Activated CD4-positive, alpha-beta T cell treated with anti-CD3 and anti-CD28 coated beads, Interleukin-2, amount 50 U/mL, for 48 hours (primary cell): ENCODE data around the gene BRD3.

Experiments used
- DNase-seq, 2 experiments: peaks; one replicate each; pipeline ENCODE4 v3.0.0-alpha.2; 2020

Gene BRD3

DNA sequence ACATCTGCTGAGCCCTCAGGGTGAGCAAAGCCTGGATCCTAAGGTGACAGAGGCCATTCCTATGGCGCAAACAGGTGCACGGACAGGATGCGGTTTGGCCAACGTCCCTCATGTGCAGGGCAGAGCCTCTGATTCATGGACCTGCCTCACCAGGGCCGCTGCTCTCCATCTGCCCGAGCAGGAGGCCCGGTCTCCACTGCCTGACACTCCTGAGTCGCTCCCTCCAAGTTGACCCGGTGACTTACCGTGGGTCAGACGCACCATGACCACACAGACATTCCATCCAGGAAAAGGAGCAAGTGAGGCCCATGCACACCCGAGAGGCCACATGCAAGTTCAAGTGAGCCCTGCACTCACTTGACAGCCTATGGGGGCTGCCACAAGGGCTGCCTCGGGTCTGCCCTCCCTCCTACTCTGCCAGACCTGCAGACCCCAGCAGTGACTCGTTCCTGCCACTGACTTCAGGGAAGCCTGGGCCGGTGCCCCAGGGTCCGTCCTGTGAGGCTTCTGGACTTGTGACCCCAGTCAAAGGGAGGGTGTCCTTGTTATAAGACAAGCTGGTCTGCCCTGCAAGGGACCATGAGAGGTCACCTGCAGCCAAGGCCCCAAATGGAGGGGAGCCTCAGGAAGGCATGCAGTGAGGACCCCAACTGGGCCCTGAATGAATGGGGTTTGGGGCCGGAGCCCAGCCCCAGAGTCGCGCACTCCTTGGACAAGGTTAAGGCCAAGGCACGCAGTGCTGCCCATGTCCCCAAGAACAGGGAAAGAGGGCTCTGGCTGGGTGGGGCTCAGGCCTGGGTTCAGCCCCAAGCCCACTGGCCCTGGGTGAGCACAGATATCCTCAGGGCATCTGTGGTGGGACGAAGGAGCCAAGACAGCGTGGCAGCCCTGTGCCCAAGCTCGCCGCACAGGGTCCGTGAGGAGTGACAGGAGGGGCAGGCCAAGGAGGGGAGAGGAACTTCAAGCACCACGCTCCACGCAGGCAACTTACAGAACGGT is 32.5 kb downstream of the BRD3 start:
- no peak for DNase-seq

DNA sequence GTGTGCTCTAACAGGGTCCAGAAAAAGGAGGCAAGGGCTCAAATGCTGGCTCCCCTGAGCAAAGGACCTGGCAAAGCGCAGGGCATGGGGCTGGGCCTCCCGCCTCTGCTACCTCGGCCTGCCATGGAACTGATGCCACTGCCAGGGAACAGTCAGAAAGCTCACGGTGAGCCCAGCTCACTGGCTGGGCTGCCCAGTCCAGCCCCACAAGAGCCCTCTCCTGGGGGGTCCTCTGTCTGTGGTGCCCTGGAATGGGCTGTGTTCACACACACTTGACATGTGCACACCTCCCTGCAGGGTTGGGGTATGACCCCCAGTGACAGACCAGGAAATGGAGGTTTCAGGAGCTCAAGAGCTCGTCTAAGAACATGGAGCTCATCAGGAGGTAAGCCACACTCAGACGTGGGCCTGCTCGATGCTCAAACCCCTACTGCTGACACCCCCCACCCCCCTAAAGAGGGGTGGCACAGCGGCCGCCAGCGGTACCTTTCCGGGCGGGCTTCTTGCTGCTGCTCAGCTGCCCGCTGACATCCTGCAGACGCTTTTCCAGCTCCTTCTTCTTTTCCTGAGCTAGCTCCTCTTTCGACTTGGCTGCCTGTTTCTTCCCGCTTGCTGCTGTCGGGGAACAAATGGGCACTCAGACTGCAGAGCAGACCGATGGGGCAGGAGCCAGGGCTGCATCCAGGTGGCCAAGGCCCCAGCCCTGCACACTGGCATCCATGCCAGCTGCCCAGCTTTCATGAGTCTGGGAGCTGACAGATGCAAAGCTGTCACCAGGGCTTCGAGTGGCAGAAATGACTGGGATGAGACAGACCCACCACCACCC is 33.4 kb downstream of the BRD3 start:
- DNase-seq, result no peak

DNA sequence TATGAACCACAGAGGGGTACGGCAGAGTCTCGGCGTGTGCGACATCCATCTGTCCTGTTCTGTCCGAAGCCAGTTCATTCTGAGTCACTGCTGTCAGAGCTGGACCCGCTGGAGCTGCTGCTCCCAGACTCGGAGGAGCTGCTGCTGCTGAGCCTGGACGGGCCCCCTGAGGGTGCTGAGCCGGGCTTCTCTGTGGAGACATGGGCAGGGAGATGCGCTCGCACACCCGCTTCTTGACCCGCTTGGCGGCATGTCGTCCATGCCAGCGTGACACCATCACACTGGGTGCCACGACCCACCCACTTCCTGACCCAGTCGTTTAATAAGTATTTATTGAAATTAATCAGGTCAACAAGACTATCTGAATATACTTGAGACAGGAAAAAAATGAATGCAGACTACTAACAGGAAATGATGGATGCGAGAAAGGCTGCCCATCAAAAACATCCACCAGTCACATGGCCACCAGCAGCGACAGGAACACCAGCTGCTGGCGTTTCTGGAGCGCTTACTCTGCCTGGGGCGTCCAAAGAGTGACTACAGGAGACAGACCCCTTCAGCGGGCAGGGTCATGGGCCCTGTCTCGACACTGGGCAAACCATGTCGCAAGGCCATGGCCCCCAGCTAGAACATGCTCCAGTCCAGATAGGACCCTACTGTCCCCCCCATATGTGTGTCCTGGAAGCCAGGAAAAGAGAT is 34.2 kb downstream of the BRD3 start:
- no peak for DNase-seq

DNA sequence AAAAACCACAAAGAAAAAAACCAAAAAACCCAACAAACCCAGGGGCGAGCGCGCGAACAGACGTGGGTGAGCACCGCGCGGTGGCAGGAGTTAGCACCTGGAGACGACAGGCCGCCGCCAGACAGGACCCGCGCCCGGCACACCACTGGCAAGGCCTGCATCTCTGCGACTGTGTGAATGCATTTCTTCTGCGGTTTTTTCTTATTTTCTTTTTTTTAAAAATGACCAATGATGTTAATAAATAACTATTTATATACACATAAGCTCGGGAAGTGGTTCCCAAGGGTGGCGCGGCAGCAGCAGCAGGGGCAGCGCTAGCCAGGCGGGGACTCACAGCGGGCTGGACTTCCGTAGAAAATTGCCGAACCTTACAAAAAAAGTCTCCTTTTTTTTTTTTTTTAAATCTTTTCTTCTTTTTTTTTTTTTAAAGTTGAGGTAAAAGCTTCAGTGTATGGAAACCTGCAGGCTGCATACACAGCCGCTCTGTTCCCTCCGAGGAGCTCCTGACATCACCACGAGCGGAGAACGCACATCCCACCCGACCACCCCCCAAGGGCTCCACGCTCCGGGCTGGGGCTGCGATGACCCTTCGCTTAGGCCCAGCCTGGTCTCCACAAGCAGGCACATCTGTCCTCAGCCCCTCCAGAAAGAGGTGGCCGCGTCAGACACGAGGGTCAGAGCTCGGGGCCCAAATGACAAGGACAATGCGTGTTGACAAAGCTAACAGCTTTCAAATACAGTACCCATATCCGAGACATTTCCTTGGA is 35.2 kb downstream of the BRD3 start:
- no peak for DNase-seq

DNA sequence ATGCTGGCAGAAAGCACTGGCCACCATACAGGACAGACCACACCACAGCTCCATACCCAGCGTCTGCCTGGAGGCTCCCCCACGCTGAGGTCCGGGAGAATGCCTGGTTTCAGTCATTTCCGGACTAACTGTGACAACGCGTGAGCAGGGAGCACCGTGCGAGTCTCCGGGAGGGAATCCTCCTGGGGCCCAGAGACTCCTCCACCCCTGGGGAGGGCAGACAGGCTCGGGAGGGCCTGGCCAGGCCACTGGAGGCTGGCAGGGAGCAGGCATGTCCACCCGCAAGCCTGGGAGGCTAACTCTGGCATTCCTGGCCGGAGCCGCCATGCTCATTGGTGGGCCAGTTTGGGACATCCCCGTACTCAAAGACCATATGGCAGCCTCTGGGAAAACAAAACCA is 36.0 kb downstream of the BRD3 start:
- DNase-seq, result no peak

DNA sequence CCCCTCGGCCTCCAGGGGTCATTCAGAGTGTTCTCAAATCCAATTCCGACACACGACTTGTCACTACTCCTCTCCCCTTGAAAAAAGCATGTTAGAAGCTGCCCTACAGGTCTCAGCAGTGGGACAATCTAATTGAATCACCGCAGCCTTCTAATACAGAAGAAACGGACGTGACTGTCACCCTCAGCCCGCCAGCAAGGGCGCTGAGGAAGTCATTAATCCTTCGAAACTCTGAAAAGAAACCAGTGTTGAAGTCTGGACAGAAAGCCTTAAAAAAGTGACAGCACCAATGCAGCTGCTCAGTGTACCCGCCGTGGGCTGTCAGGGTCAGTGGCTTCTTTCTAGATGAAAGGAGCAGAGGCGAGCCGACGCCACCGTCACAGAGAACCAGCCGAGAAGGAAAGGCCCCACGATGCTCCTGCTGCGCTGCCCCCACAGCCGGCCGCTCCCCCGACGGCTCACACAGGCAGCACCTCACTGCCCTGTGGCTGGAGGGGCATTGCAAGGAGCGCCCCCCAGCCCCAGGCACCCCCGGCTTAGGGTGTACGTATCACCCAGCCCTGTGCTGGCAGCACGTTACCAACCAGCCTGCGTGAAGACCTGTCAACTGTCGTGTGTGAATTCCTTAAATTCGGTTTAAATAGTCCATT is 36.9 kb downstream of the BRD3 start:
- no peak for DNase-seq

DNA sequence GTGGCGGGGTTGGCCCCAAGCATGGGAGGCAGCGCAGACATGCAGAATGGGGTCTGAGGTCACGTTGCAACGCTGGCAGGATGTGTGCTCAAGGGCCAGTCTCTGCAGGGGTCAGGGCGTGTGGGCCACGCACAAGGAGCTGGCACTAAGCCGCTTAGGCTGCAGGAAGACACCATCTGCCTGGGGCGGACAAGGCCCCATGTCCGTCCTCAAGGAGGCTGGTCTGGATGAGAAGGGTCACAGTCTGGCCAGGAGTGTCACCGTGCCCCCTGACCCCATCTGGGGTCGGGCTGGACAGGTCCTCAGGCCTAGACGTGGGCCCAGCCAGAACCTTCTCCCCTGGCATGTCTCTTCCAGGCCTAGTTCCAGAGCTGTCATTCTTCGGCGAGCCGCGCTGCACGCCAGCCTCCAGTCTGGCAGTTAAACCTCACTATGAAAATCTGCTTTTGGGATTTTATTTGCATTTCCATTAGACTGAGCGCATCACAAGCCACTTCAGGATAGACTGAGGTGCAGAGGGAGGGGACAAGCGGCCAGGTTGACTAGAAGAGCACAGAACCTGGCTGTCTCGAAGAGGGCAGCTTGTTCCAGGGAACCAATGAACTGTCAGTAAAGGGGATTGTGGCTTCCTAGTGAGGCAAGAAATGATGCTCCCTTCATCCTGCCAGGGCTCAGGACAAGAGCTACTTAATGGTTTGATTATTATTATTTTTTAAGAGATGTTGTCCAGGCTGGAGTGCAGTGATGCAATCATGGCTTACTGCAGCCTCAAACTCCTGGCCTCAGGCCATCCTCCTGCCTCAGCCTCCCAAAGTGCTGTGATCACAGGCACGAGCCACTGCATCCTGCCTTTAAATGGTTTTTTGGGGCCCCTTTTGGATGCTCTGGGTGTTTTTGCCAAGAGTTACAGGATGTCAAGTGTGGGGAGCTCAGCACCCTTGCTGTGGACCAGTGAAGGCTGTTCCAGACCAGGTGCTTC is 38.3 kb downstream of the BRD3 start:
- no peak for DNase-seq

DNA sequence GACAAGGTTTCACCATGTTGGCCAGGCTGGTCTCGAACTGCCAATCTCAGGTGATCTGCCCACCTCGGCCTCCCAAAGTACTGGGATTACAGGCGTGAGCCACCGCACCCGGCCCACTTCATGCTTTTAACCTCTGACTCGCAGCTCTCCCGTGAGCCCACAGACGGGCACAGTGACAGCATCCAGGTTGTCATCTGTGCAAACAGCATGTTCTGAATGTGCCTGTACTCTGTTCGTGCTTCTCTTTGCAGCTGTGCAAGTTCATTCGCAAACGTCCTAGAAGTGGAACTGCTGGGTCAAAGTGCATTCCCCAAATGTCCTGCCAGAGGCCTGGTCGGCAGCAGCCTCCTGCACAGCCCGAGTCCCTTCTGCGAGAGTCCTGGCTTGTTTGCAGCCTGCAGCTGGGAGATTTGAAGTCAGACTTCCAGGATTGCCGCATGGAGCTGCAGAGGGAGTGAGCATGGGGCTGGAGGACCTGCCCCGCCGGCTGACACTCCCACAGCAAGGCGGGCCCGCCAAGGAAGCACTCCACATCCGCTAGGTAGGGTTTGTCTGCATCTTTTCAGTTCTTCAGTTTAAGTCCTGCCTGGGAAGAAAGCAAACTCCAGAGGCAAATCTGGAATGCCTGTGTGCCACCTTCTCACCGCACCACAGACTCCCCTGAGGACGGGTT is 39.1 kb downstream of the BRD3 start:
- no peak for DNase-seq

DNA sequence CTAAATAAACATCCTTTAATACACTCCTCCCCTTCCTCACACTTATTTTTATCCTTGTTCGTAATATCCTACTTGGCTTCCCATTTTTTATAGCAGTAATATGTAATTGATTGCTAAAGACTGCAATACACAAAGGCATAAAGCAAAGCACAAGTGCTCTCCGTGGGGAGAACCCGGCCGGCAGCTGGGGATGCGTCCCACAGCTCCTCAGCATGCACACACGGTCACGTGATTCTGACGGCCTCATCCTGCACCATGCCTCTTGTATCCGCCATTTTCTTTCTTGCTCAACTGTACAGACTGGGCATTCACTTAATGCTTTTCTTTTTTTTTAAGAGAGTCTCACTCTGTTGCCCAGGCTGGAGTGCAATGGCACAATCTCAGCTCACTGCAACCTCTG is 39.8 kb downstream of the BRD3 start:
- DNase-seq, result no peak

DNA sequence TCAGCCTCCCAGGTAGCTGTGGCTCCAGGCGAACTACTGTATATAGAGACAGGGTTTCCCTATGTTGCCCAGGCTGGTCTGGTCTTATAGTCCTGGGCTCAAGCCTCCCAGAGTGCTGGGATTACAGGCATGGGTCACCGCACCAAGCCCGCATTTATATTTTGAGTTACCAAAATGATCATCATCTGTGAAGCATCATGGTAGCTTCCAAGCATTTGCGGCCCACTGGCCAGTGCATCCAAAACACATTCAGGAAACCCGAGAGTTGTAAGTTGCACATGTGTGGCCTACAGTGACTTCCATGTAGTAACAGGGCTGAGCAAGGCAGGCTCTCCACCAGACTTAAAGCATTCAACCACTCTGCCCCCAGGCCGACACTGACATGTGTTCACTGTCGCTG is 40.3 kb downstream of the BRD3 start:
- DNase-seq, result no peak

DNA sequence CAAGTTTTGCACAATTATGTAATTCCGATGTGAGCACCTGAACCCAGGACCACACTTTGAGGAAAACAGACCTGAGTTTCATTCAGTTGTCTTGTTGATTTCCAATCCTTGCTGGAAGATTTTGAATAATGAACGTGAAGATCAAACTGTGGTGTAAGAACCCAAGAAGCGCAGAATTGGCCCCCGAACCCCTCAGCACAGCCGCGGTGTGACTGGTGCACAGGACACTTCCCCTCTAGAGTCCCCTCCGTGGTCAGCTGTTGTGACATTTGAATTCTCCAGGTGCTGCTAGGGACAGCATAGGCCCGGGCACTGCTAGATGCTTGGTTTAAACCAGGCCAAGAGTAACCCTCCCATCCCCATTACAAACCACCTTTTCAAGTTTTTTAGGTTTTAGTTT is 40.8 kb downstream of the BRD3 start:
- no peak for DNase-seq

DNA sequence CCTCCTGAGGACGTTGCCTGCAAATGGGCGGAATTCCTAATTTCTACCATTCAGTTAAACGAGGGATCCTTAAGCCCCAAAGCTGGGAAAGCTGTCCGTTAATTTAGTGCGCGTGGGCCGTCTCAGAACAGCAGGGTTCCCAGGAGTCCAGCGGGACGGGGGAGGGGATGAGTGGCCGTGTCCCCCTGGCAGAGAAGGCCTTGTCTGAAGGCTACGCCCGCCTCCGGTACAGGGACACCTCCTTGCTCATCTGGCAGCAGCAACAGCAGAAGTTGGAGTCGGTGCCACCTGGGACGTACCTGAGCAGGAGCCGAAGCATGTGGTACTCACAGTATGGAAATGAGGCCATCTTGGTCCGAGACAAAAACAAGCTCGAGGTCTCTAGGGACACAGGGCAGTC is 41.2 kb downstream of the BRD3 start:
- no peak for DNase-seq

DNA sequence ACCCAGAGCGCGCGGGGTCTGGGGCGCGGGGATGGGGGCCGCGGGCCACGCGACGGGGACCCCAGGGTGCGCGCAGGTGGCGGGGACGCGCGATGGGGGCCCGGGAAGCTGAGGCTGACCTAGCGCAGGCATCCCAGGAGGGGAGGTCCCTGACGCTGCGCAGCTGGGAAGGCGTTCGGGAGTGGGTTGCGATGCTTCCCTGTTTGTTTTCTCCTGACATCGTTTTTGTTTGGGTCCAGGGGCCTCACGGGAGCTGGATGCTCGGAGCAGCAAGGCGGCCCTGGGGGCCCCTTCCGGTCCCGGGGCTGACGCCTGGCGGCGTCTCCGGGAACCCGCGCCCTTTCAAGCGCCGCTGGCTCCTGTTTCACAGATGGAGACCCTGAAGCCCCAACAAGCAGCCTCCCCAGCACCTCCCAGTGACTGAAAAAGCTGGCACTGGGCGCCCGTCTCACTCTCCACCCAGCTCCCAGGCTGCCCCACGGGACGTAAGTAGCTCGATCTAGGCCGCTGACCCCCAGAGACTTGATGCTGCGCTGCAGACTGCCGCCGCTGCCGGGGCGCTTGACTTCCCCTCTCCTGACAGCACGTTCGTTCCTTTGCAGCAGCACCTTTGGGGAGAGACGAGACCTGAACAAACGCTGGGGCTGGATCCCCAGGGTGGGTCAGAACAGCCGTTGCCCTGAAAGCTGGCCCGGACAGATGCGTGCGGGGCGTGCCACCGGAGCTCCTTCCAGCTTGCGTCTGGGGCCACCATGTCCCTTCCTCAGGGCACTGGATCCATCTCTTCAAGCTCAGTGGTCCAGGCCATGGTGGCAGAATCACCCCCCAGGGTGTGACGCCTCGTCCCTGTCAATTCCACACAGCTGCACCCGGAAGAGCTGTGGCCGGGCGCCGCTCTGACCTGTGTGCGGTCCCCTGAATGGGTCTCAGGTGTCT is 42.0 kb downstream of the BRD3 start:
- peak; percentile 50 to 57 for DNase-seq

DNA sequence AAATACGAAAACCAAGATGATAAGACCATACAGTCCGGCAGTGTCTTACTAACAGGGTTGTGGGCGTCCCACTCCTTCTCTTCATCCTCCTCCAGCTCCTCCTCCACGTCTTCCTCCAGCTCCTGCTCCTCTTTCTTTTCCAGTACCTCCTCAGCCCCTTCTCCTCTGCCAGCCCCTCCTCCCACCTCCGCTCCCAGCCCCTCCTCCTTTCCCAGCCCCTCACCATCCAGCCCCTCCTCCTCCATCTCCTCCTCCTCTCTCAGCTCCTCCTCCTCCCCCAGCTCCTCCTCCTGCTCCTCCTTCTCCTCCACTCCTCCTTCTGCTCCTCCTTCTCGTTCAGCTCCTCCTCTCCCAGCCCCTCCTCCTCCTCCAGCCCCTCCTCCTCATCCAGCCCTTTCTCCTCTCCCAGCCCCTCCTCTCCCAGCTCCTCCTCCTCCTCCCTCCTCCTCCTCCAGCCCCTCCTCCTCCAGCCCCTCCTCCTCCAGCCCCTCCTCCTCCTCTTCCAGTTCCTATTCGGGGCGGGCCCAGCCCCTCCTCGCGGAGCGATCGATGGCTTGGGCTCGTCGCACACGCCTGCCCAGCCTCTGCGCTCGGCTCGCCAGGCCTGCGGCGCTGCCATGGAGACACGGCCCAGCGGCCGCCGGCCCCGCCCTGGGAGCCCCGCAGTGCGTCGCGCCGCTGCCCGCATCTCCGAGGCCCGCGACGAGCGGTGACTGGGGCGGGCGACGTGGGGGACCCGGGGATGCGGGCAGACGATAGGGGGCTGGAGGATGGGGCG is 42.8 kb downstream of the BRD3 start, which contains the start of gene BRD3OS:
BRD3OS (plus strand) TSS at position 654 of the 778 bp plus-strand sequence. CDS start 1,267 bp downstream, outside the sequence.
- peak; percentile 90 to 92 for DNase-seq

DNA sequence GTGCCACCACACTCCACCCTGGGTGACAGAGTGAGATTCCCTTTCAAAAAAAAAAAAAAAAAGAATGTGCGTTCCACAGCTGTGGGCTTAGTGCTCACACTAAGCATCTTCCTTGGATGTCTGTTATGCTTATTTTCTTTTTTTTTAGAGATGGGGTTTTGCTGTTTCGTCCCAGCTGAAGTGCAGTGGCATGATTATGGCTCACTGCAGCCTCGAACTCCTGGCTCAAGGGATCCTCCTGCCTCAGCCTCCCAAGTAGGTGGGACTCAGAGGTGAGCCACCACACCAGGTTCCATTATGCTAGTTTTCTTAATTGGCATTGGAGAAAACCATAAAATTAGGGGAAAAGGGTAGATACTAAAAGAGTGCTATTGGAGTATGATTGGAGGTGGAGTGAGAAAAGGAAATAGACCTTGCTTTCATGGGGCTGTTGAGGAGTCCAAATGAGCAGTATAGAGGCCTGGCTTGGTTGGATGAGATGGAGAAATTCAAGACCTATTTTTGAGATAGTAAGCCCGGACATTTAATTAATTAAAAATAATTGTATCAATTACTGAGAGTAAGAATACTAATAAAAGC is 43.5 kb downstream of the BRD3 start:
- no peak for DNase-seq

DNA sequence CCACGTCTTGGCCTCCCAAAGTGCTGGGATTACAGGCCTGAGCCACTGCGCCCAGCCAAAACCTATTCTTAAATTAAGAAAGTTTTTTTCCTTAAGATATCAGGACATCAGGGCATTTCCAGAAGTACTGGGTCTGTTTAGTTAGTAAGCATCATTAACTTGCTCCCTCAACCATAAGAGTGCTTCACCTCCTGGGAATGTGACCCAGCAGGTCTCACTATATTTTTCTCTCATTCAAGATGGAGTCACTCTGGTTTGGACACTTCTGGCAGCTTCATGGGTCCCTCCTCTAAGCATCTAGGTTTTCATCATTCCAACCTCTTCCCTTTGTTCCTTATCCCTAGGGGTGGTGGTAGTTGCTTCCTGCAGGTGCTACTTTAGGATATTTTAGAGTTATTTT is 52.9 kb downstream of the BRD3 start:
- no peak for DNase-seq

DNA sequence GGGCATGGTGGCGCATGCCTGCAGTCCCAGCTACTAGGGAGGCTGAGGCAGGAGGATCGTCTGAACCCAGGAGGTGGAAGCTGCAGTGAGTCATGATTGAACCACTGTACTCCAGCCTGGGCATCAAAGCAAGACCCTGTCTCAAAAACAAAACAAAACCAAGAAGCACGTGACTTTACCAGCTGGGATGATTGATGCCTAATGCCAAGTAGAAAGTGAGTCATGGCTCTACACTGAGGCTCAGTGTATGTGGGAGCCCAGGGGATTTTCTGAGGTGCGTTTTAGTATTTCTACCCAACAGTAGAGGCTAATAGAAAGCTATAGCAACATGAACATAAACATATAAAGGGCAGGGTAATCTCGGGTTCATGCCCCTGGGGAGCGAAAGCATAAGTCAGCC is 56.4 kb downstream of the BRD3 start:
- no peak for DNase-seq
